HEK293T (cell line): ENCODE data around the gene ARF1.

Experiments
- CTCF ChIA-PET: fragments of 350-600 bp; formaldehyde crosslinking; extraction: SDS; loops from one replicate; lab custom pipeline; 2021; ENCODE audit warnings: antibody characterized with exemption, inconsistent platforms; lab: Yijun Ruan, JAX
- POLR2A ChIA-PET: fragments of 350-600 bp; formaldehyde crosslinking; extraction: SDS; loops from one replicate; lab custom pipeline; 2020; ENCODE audit warnings: antibody characterized with exemption, inconsistent platforms; lab: Yijun Ruan, JAX
- DNase-seq: peaks from one replicate; pipeline ENCODE4 v3.0.0; 2012; ENCODE audit warnings: mixed read lengths; ENCODE audit errors: extremely low spot score
- ARNT ChIP-seq: fragments of 450-650 bp; IDR thresholded peaks from 2 replicates; pipeline ENCODE4 v1.6.1; 2017; ENCODE audit warnings: mild to moderate bottlenecking
- BHLHE40 ChIP-seq: fragments of 450-650 bp; IDR thresholded peaks from 2 replicates; pipeline ENCODE4 v1.6.1; 2016; ENCODE audit warnings: mild to moderate bottlenecking, moderate library complexity, borderline replicate concordance
- CTBP1 ChIP-seq: fragments of 450-650 bp; IDR thresholded peaks from 2 replicates; pipeline ENCODE4 v1.6.1; 2016; ENCODE audit warnings: borderline replicate concordance
- ELF4 ChIP-seq: fragments of 450-650 bp; IDR thresholded peaks from 2 replicates; pipeline ENCODE4 v1.6.1; 2017; ENCODE audit warnings: antibody characterized with exemption
- FOXA1 ChIP-seq: fragments of 450-650 bp; IDR thresholded peaks from 2 replicates; pipeline ENCODE4 v1.6.1; 2016; ENCODE audit warnings: mild to moderate bottlenecking
- FOXK2 ChIP-seq: fragments of 450-650 bp; IDR thresholded peaks from 2 replicates; pipeline ENCODE4 v1.6.1; 2016; ENCODE audit warnings: mild to moderate bottlenecking
- FOXM1 ChIP-seq: fragments of 450-650 bp; IDR thresholded peaks from 2 replicates; pipeline ENCODE4 v1.6.1; 2017; ENCODE audit warnings: mild to moderate bottlenecking, borderline replicate concordance
- HDGF ChIP-seq: fragments of 450-650 bp; IDR thresholded peaks from 2 replicates; pipeline ENCODE4 v1.6.1; 2017; ENCODE audit warnings: antibody characterized with exemption, borderline replicate concordance
- L3MBTL2 ChIP-seq: fragments of 450-650 bp; conservative IDR thresholded peaks from 2 replicates; pipeline ENCODE4 v1.6.1; 2016; ENCODE audit warnings: mild to moderate bottlenecking
- LEF1 ChIP-seq: fragments of 450-650 bp; IDR thresholded peaks from 2 replicates; pipeline ENCODE4 v1.6.1; 2017; ENCODE audit warnings: mild to moderate bottlenecking, borderline replicate concordance
- NFRKB ChIP-seq: fragments of 450-650 bp; IDR thresholded peaks from 2 replicates; pipeline ENCODE4 v1.6.1; 2016; ENCODE audit warnings: mild to moderate bottlenecking, moderate library complexity
- PKNOX1 ChIP-seq: fragments of 450-650 bp; IDR thresholded peaks from 2 replicates; pipeline ENCODE4 v1.6.1; 2016
- SP1 ChIP-seq: fragments of 450-650 bp; IDR thresholded peaks from 2 replicates; pipeline ENCODE4 v1.6.1; 2017
- SUZ12 ChIP-seq: fragments of 450-650 bp; IDR thresholded peaks from 2 replicates; pipeline ENCODE4 v1.6.1; 2016; ENCODE audit warnings: mild to moderate bottlenecking
- TARDBP ChIP-seq: fragments of 450-650 bp; IDR thresholded peaks from 2 replicates; pipeline ENCODE4 v1.6.1; 2016
- ZNF384 ChIP-seq: fragments of 450-650 bp; IDR thresholded peaks from 2 replicates; pipeline ENCODE4 v1.6.1; 2016

Gene ARF1

GRCh38 chr1:228047183-228047466, 35.4 kb upstream of the ARF1 start:
- ChIA-PET CTCF (no interaction called here), POLR2A (no interaction called here)
- TF ChIP-seq TARDBP (no peak), BHLHE40 (no peak), FOXM1 (no peak), FOXK2 (no peak), ARNT (no peak)
- no peak for DNase-seq

DNA sequence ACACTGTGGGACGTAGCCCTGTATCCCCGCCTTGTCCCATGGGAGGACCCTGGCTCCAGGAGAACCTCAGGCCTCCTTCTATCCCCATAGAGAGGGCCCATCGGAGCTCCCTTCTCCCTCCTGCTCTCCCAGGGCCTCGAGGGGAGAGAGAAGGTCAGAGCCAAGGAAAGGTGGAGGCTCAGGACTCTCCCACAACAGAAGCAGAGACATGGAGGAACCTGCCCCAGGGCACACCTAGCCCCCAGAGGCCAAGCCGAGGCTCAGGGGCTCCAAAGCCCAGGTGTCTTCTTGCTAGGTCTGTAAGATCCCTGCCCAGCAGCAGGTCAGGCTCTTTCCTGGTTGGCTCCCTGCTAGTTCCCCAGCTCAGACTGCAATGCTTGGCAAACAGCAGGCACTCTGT, 34.4 kb upstream of the ARF1 start:
- CTCF ChIA-PET, result no interaction called here
- no peak for DNase-seq

DNA sequence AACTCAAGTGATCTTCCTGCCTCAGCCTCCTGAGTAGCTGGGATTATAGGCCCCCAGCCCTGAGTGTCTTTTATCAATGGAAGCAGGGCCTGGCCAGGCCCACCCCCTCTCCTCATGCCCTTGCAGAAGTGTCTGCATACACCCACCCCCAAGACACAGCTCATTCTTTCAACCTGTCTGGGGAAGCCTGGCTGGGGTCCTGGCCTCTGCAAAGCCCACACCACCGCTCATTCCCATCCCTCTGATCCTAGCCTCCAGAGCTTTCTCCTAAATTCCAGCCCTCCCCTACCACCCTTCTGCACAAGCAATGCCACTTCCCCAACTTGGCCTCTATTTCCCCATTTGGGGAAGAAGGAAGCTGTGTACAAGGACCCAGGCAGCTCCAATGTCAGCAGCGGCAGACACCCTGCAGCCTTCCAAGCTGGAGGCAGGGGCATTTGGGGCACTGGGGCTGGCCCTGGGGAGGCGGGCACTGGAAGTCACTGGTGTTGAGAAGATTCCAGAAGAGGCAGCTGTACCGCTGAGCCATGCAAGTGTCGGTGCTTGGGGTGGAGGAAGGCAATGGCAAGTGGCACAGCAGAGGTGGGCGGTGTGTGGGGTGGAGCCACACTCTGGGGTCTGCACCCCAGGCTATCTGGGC, 33.7 kb upstream of the ARF1 start:
- ChIA-PET POLR2A (interaction anchor here (1.1 kb wide), 1 partner anchor 33 kb away, joined by 3 read pairs; the partner anchor contains the start of gene ARF1), CTCF (no interaction called here)

More for the DNA sequence above, 34.4 kb upstream of the ARF1 start:
- POLR2A ChIA-PET, result interaction anchor here (1.1 kb wide), 1 partner anchor 34 kb away, joined by 3 read pairs; the partner anchor contains the start of gene ARF1
- TF ChIP-seq L3MBTL2 (no peak), FOXK2 (no peak), TARDBP (no peak), SP1 (no peak), ZNF384 (no peak), BHLHE40 (no peak), ELF4 (no peak), LEF1 (no peak), HDGF (no peak), CTBP1 (no peak), FOXA1 (no peak), ARNT (no peak), FOXM1 (no peak), SUZ12 (no peak), PKNOX1 (no peak), NFRKB (no peak)

GRCh38 chr1:228050571-228051231, 31.8 kb upstream of the ARF1 start:
- ChIA-PET CTCF (no interaction called here), POLR2A (no interaction called here)
- TF ChIP-seq CTBP1 (no peak), PKNOX1 (no peak), NFRKB (no peak), ELF4 (no peak), FOXM1 (no peak), BHLHE40 (no peak), FOXA1 (no peak), TARDBP (no peak), ARNT (no peak), SUZ12 (no peak)
- no peak for DNase-seq

More for the DNA sequence above, 33.7 kb upstream of the ARF1 start:
- no peak for DNase-seq
- TF ChIP-seq L3MBTL2 (no peak), BHLHE40 (no peak), FOXA1 (no peak), CTBP1 (no peak), NFRKB (no peak), TARDBP (no peak), SP1 (no peak), FOXK2 (no peak), HDGF (no peak), SUZ12 (no peak), PKNOX1 (no peak), LEF1 (no peak), ZNF384 (no peak), ELF4 (no peak), ARNT (no peak), FOXM1 (no peak)

DNA sequence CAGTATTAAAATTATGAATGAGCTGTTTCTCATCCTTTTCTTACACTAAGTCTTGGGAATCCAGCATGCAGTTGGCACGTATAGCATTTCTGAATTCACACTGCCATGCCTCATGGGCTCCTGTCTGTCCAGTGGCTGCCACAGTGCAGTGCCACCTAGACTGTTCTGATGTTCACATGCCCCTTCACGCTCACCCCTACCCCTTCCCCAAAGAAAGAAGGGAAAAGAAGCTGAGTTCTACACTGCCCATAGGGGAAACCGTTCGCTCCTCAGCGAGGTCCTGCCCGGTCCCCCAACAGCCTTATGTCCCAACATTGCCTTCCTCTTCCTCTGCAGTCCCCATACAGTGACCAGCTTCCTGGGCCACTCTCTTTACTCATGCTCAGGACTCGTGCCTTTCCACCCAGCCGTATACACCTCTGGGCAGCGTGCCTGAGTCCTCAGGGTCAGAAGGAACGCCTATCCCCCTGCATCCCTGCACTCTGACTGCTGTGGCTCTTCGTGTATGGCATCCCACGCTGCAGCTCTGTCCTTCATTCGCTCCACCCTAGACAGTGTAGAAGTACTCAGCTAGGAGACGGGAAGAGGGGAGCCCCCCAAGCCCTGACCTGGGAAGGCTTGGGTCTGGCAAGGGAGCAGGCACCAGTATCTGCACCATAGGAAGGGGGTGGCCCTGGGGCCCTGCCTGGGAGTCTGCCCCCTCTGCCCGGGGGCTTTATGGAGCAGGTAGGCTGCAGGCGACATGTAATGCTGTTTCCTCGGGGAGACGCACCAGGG, 24.1 kb upstream of the ARF1 start:
- CTCF ChIA-PET, result no interaction called here
- DNase-seq, result no peak
- TF ChIP-seq CTBP1 (no peak), HDGF (no peak), SUZ12 (no peak), FOXA1 (no peak)
- POLR2A ChIA-PET, result no interaction called here

GRCh38 chr1:228058949-228059633, 23.4 kb upstream of the ARF1 start:
- CTCF ChIA-PET, result no interaction called here
- POLR2A ChIA-PET, result no interaction called here
- TF ChIP-seq TARDBP (no peak), ARNT (peak; percentile 58; the same call in 1 of the 2 replicates), LEF1 (0 out of 2 replicates have a peak, but pooled peaks have one; percentile 23), NFRKB (no peak)
- DNase-seq, result no peak
